Measurements from ENCODE around the gene ANKH. TPM values are rescaled to one million over a fixed set of nuclear protein-coding genes. Genes with fewer than 3 reads are reported as not detected.

The ANKH gene
- total and polyA plus RNA-seq, 2 of the 13 experiments (the other 11 are each of a cell fraction or from before 2014, with no cell fraction given), result 25.0 to 36.0 TPM

GRCh38 chr5:14656898-14657297, 214.7 kb downstream of the ANKH start:
- Histone ChIP-seq H3K27me3 (ENCODE audit: control insufficient read depth in 1 of 2, insufficient read depth in 2 of 2, low read length in 2 of 2) (0 out of 5 replicates have a peak, but pooled peaks cover 0 to 3% of the 10 kb centered on the region in 2 experiments), H3K4me3 (replicated peaks in 1 of 3; ENCODE audit: insufficient read depth in 1 of 3, low read depth in 2 of 3, low read length in 3 of 3) (no peak overlapping the region), H3K4me2 (ENCODE audit: low read depth, low read length) (no peak overlapping the region), H3K9ac (ENCODE audit: insufficient read depth, low read depth, low read length) (no peak overlapping the region), H2AFZ (ENCODE audit: low read length) (no peak overlapping the region), H3K9me3 (ENCODE audit: low read length) (no peaks in the 10 kb centered on the region), H3K27ac (ENCODE audit: extremely low read length, insufficient read depth, low read length) (no peak overlapping the region), H3K36me3 (replicated peaks in 1 of 2; ENCODE audit: control insufficient read depth in 1 of 2, insufficient read depth in 2 of 2, low read length in 2 of 2) (no peaks in the 10 kb centered on the region), H3K4me1 (ENCODE audit: insufficient read depth, low read length) (peaks cover 14% of the 10 kb centered on the region), H4K20me1 (ENCODE audit: insufficient read depth, low read length) (no peaks in the 10 kb centered on the region), H3K79me2 (ENCODE audit: insufficient read depth, low read length) (no peaks in the 10 kb centered on the region)
- CTCF ChIA-PET (ENCODE audit: low intra/inter-chr PET ratio, low total read pairs), result no interaction called here
- FAIRE-seq (no peak), DNase-seq (ENCODE audit: low spot score) (no peak), ATAC-seq (no peak)
- in situ Hi-C loops (cut with HindIII; ENCODE audit: extremely low pct_ligation_motif_present, low pct_unique_long_range_greater_than_20kb) (no loop called here), intact Hi-C loops (cut with micrococcal nuclease; ENCODE audit: unreplicated experiment) (no loop called here)
- no peak for TF ChIP-seq SRSF1 (optimal IDR thresholded peaks at IDR 0.05; ENCODE audit: low read depth, low read length)
- TF ChIP-seq RERE (CRISPR knock-in tag; IDR thresholded peaks at IDR 0.05; ENCODE audit: low read depth), result no peak
- no peak for TF ChIP-seq UBTF (CRISPR knock-in tag; IDR thresholded peaks at IDR 0.05)
- no peak for TF ChIP-seq ZNF883 (CRISPR knock-in tag; IDR thresholded peaks at IDR 0.05; ENCODE audit: not compliant biosample characterization)
- no peak for TF ChIP-seq ZBTB7B (CRISPR knock-in tag; IDR thresholded peaks at IDR 0.05)
- TF ChIP-seq ZNF644 (CRISPR knock-in tag; IDR thresholded peaks at IDR 0.05; ENCODE audit: low read depth), result no peak
- no peak for TF ChIP-seq ZNF101 (CRISPR knock-in tag; IDR thresholded peaks at IDR 0.05; ENCODE audit: borderline replicate concordance, low read depth)
- TF ChIP-seq MAFF (IDR thresholded peaks at IDR 0.05; ENCODE audit: low read depth, low read length), result no peak
- TF ChIP-seq DMAP1 (CRISPR knock-in tag; IDR thresholded peaks at IDR 0.05), result no peak
- TF ChIP-seq TEAD3 (CRISPR knock-in tag; optimal IDR thresholded peaks at IDR 0.05; ENCODE audit: borderline replicate concordance), result no peak
- no peak for TF ChIP-seq NFIC (IDR thresholded peaks at IDR 0.05; ENCODE audit: low read length)
- TF ChIP-seq, protein P1, sequence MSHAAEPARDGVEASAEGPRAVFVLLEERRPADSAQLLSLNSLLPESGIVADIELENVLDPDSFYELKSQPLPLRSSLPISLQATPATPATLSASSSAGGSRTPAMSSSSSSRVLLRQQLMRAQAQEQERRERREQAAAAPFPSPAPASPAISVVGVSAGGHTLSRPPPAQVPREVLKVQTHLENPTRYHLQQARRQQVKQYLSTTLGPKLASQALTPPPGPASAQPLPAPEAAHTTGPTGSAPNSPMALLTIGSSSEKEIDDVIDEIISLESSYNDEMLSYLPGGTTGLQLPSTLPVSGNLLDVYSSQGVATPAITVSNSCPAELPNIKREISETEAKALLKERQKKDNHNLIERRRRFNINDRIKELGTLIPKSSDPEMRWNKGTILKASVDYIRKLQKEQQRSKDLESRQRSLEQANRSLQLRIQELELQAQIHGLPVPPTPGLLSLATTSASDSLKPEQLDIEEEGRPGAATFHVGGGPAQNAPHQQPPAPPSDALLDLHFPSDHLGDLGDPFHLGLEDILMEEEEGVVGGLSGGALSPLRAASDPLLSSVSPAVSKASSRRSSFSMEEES (CRISPR knock-in tag; IDR thresholded peaks at IDR 0.05), result no peak
- TF ChIP-seq CHD4 (IDR thresholded peaks at IDR 0.05; ENCODE audit: borderline replicate concordance, low read length), result no peak
- no peak for TF ChIP-seq ZNF773 (CRISPR knock-in tag; IDR thresholded peaks at IDR 0.05; ENCODE audit: borderline replicate concordance)
- WGBS (ENCODE audit: low lambda C conversion rate), result 20% methylated on average over 2 of the region's 2 CpGs
- POLR2A ChIA-PET, result no interaction called here
- no TSS peak for BruUV-seq (replicated peaks)
